A549 (cell line): Measurements from ENCODE around the gene SETX. TPM values are rescaled to one million over a fixed set of nuclear protein-coding genes. Genes with fewer than 3 reads are reported as not detected.

Source experiments
- ATAC-seq, 2 experiments: fragments of 200-7000 bp in 1 of 2; fragments of >200 bp in 1 of 2; cut with Nextera tagmentation in 1 of 2; cut with Tn5 transposase in 1 of 2; 3 replicates each; pipeline versions ENCODE4 v1.8.0 to v1.9.1; 2018 to 2020; ENCODE audit warnings: mild to moderate bottlenecking in 1 of 2, moderate library complexity in 1 of 2
- CTCF ChIA-PET: fragments of 300-600 bp; sonication (Branson Sonifier 250); formaldehyde crosslinking; extraction: SDS; loops from one replicate; lab custom pipeline; 2021; ENCODE audit warnings: antibody characterized with exemption, inconsistent platforms; lab: Yijun Ruan, JAX
- POLR2A ChIA-PET: fragments of 350-600 bp; formaldehyde crosslinking; extraction: SDS; loops from one replicate; lab custom pipeline; 2021; ENCODE audit warnings: antibody characterized with exemption, inconsistent platforms; lab: Yijun Ruan, JAX
- DNase-seq, 2 experiments: peaks; one replicate each; pipeline versions ENCODE4 v3.0.0 to v3.0.0-alpha.2; 2011 to 2016; ENCODE audit warnings: low read depth in 1 of 2, low spot score in 1 of 2
- FAIRE-seq: peaks from 2 replicates; lab custom pipeline; 2011; peaks lifted over from hg19 to GRCh38; lab: Jason Lieb, UNC
- H3K27ac ChIP-seq, 2 experiments: fragments of >200 bp; sonication (Bioruptor Twin); formaldehyde crosslinking; 3 replicates each; pipeline ENCODE4 v1.5.1; 2016 to 2017
- H3K4me1 ChIP-seq: fragments of >200 bp; sonication (Bioruptor Twin); formaldehyde crosslinking; 3 replicates; pipeline ENCODE4 v1.6.1; 2016
- H3K4me2 ChIP-seq: fragments of >200 bp; sonication (Bioruptor Twin); formaldehyde crosslinking; 3 replicates; pipeline ENCODE4 v1.6.1; 2016
- H3K4me3 ChIP-seq: fragments of >200 bp; sonication (Bioruptor Twin); formaldehyde crosslinking; 3 replicates; pipeline ENCODE4 v1.5.1; 2016
- H3K9me3 ChIP-seq: fragments of >200 bp; sonication (Bioruptor Twin); formaldehyde crosslinking; 3 replicates; pipeline ENCODE4 v1.6.1; 2016
- CBX2 ChIP-seq: fragments of 200-600 bp; sonication (generic); IDR thresholded peaks from 2 replicates; pipeline ENCODE4 v1.6.1; 2016; ENCODE audit warnings: low read depth, mild to moderate bottlenecking, borderline replicate concordance
- CBX8 ChIP-seq: fragments of 200-600 bp; sonication (generic); IDR thresholded peaks from 2 replicates; pipeline ENCODE4 v1.6.1; 2016
- CHD4 ChIP-seq: fragments of 200-600 bp; sonication (generic); IDR thresholded peaks from 2 replicates; pipeline ENCODE4 v1.6.1; 2016; ENCODE audit warnings: antibody characterized with exemption, mild to moderate bottlenecking, borderline replicate concordance
- EP300 ChIP-seq, 2 experiments: fragments of >200 bp; sonication (Bioruptor Twin); formaldehyde crosslinking; IDR thresholded peaks; 2 replicates in 1 of 2; 3 replicates in 1 of 2; pipeline ENCODE4 v1.6.1; 2016 to 2017
- ESRRA ChIP-seq: fragments of 150-350 bp; IDR thresholded peaks from 2 replicates; pipeline ENCODE4 v1.6.1; 2014; ENCODE audit warnings: mild to moderate bottlenecking, low read length, borderline replicate concordance
- GATA3 ChIP-seq: IDR thresholded peaks from 2 replicates; pipeline ENCODE4 v1.6.1; 2012; ENCODE audit warnings: borderline replicate concordance
- HDAC2 ChIP-seq: fragments of 200-600 bp; sonication (generic); IDR thresholded peaks from 2 replicates; pipeline ENCODE4 v1.6.1; 2016
- HEYL ChIP-seq: fragments of 250-450 bp; sonication (Bioruptor Pico); IDR thresholded peaks from 2 replicates; pipeline ENCODE4 v1.8.0; 2021; ENCODE audit warnings: mild to moderate bottlenecking, moderate library complexity
- HOXA7 ChIP-seq: fragments of 250-450 bp; sonication (Bioruptor Pico); IDR thresholded peaks from 2 replicates; pipeline ENCODE4 v1.5.0; 2020; ENCODE audit warnings: mild to moderate bottlenecking, moderate library complexity
- HOXB13 ChIP-seq: fragments of 250-450 bp; sonication (Bioruptor Pico); IDR thresholded peaks from 2 replicates; pipeline ENCODE4 v1.5.0; 2020; ENCODE audit warnings: low read depth, mild to moderate bottlenecking, moderate library complexity
- HOXB5 ChIP-seq: fragments of 250-450 bp; sonication (Bioruptor Pico); IDR thresholded peaks from 2 replicates; pipeline ENCODE4 v1.5.0; 2020; ENCODE audit warnings: mild to moderate bottlenecking, moderate library complexity
- JUN ChIP-seq, 2 experiments: fragments of >200 bp; sonication (Bioruptor Twin); formaldehyde crosslinking; IDR thresholded peaks; 2 replicates in 1 of 2; 3 replicates in 1 of 2; pipeline ENCODE4 v1.6.1; 2016 to 2017
- JUNB ChIP-seq: fragments of >200 bp; sonication (Bioruptor Twin); formaldehyde crosslinking; IDR thresholded peaks from 2 replicates; pipeline ENCODE4 v1.6.1; 2016
- KDM5A ChIP-seq: fragments of 200-600 bp; sonication (generic); IDR thresholded peaks from 2 replicates; pipeline ENCODE4 v1.6.1; 2016; ENCODE audit warnings: antibody characterized with exemption, mild to moderate bottlenecking
- MAZ ChIP-seq: fragments of 150-350 bp; IDR thresholded peaks from 2 replicates; pipeline ENCODE4 v1.6.1; 2014; ENCODE audit warnings: antibody characterized with exemption, low read depth, low read length, borderline replicate concordance
- NFE2L2 ChIP-seq: fragments of 150-350 bp; conservative IDR thresholded peaks from 2 replicates; pipeline ENCODE4 v1.6.1; 2014; ENCODE audit warnings: low read length
- NR3C1 ChIP-seq: fragments of >200 bp; sonication (Bioruptor Twin); formaldehyde crosslinking; IDR thresholded peaks from 3 replicates; pipeline ENCODE4 v1.6.1; 2017
- POLR2AphosphoS2 ChIP-seq: conservative IDR thresholded peaks from 2 replicates; pipeline ENCODE4 v1.6.1; 2012; ENCODE audit warnings: low read length, improper control_type of control experiment, inconsistent platforms
- RARB ChIP-seq: fragments of 250-450 bp; sonication (Bioruptor Pico); IDR thresholded peaks from 2 replicates; pipeline ENCODE4 v1.8.0; 2021; ENCODE audit warnings: mild to moderate bottlenecking, moderate library complexity
- RCOR1 ChIP-seq: fragments of 150-350 bp; IDR thresholded peaks from 2 replicates; pipeline ENCODE4 v1.6.1; 2014; ENCODE audit warnings: antibody characterized with exemption, low read length, low read depth
- RFX5 ChIP-seq: fragments of 450-650 bp; IDR thresholded peaks from 2 replicates; pipeline ENCODE4 v1.7.1; 2014; ENCODE audit warnings: antibody characterized with exemption, mild to moderate bottlenecking, moderate library complexity
- ZFP36 ChIP-seq: fragments of 450-650 bp; IDR thresholded peaks from 2 replicates; pipeline ENCODE4 v1.6.1; 2014; ENCODE audit warnings: borderline replicate concordance; ENCODE audit not compliant: partially characterized antibody
- ZNF302 ChIP-seq: fragments of 250-450 bp; sonication (Bioruptor Pico); IDR thresholded peaks from 2 replicates; pipeline ENCODE4 v1.9.0; 2021; ENCODE audit warnings: inconsistent platforms, mild to moderate bottlenecking, moderate library complexity
- WGBS: methylation state at CpG from one replicate; pipeline ENCODE4 v1.1.6; 2017; ENCODE audit errors: missing lambda C conversion rate; 5-methylcytosine and 5-hydroxymethylcytosine counted together
- polyA plus RNA-seq, 4 experiments: library from polyadenylated mRNA; depleted of rRNA in 3 of 4; stranded (reverse); fragments of >200 nt; fragmentation: RNase III in 1 of 4; extraction: RNeasy Plus Mini Kit Qiagen cat#74134 plus additional on column Dnase treatment in 1 of 4; gene quantifications; 2 replicates in 3 of 4; 3 replicates in 1 of 4; pipeline ENCODE4 v1.2.3, GENCODE V29; 2011 to 2017
- TF ChIP-seq, protein P1 (sequence below): fragments of 150-350 bp; IDR thresholded peaks from 2 replicates; pipeline ENCODE4 v1.6.1; 2014; ENCODE audit warnings: low read depth, mild to moderate bottlenecking, low read length
- TF ChIP-seq, protein P2 (sequence below): IDR thresholded peaks from 2 replicates; pipeline ENCODE4 v1.6.1; 2012
- TF ChIP-seq, protein P3 (sequence below): IDR thresholded peaks from 2 replicates; pipeline ENCODE4 v1.6.1; 2012; ENCODE audit warnings: low read depth, borderline replicate concordance
- TF ChIP-seq, protein P4 (sequence below): fragments of 200-600 bp; sonication (generic); IDR thresholded peaks from 2 replicates; pipeline ENCODE4 v1.6.1; 2016; ENCODE audit warnings: antibody characterized with exemption, mild to moderate bottlenecking, moderate library complexity

SETX gene
- polyA plus RNA-seq, 2 of the 4 experiments (the other 2 are of a cell fraction) = 14.7 to 34.3 TPM

DNA sequence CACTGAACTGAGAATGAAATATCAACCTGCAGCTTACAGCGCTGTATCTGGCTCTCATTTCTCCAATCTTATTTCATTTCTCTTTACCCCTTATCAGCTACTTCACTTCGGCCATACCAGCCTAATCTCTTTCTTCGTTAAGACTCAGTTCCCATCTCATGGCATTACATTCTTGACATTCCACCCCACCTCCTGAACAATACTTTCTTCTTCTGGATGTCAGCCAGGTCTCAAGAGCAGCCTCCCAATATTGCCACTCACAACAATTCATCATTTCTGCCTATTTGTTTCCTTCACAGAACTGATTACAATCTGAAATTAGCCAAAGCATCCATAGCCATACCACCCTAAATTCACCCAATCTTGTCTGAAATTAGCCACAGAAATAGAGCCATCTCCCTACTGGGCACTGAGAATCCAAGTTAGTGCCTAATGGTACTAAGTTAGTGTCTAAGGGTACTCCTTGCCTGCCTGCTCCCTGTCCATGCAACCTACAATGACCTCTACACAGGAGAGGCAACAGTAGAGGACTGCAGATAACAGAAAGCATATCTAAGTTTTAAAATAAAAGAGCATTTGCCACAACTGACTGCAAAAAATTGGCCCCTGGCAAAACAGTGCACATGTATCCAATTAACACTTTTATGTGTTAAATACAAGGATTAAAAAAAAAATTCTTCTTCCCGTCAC, 35.2 kb downstream of the SETX start:
- Histone ChIP-seq H3K4me2 (no peak overlapping the region), H3K9me3 (no peaks in the 10 kb centered on the region), H3K27ac (no peak overlapping the region), H3K4me1 (no peaks in the 10 kb centered on the region), H3K4me3 (no peak overlapping the region)
- ChIA-PET POLR2A (no interaction called here), CTCF (no interaction called here)
- no peak for DNase-seq
- no peak for TF ChIP-seq HOXB5 (CRISPR knock-in tag)
- no peak for TF ChIP-seq ZFP36
- no peak for TF ChIP-seq NFE2L2
- no peak for TF ChIP-seq NR3C1
- TF ChIP-seq RARB (CRISPR knock-in tag) = no peak
- no peak for TF ChIP-seq HOXB13 (CRISPR knock-in tag)
- TF ChIP-seq ESRRA = no peak
- TF ChIP-seq KDM5A = no peak
- TF ChIP-seq JUN (IDR thresholded peaks at IDR 0.05) = no peak
- no peak for TF ChIP-seq POLR2AphosphoS2
- TF ChIP-seq RCOR1 = no peak
- TF ChIP-seq RFX5 = no peak
- TF ChIP-seq JUNB = no peak
- TF ChIP-seq, protein P1, sequence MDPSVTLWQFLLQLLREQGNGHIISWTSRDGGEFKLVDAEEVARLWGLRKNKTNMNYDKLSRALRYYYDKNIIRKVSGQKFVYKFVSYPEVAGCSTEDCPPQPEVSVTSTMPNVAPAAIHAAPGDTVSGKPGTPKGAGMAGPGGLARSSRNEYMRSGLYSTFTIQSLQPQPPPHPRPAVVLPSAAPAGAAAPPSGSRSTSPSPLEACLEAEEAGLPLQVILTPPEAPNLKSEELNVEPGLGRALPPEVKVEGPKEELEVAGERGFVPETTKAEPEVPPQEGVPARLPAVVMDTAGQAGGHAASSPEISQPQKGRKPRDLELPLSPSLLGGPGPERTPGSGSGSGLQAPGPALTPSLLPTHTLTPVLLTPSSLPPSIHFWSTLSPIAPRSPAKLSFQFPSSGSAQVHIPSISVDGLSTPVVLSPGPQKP = no peak
- TF ChIP-seq EP300 (IDR thresholded peaks at IDR 0.05) = no peak
- TF ChIP-seq GATA3 = no peak
- TF ChIP-seq, protein P2, sequence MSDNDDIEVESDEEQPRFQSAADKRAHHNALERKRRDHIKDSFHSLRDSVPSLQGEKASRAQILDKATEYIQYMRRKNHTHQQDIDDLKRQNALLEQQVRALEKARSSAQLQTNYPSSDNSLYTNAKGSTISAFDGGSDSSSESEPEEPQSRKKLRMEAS = no peak
- no peak for TF ChIP-seq ZNF302 (CRISPR knock-in tag)
- TF ChIP-seq, protein P3, sequence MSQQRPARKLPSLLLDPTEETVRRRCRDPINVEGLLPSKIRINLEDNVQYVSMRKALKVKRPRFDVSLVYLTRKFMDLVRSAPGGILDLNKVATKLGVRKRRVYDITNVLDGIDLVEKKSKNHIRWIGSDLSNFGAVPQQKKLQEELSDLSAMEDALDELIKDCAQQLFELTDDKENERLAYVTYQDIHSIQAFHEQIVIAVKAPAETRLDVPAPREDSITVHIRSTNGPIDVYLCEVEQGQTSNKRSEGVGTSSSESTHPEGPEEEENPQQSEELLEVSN = no peak
- 92% methylated on average over 4 of the region's 4 CpGs for WGBS
- no peak for FAIRE-seq
- no peak for ATAC-seq

DNA sequence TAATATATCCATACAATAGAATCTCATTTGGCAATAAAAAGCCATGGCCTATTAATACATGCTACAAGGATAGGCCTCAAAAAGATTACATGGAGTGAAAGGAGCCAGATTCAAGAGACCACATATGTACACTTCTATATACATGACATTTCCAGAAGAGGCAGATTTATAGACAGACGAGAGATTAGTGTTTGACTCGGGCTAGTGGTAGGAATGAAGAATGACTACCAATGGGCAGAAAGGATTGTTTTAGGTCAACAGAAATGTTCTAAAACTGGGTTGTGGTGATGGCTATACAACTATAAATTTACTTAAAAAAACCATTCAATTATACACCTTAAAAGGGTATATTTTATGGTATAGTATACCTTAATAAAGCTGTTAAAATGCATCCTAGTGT, 41.9 kb downstream of the SETX start:
- H3K4me3 ChIP-seq = no peak overlapping the region
- POLR2A ChIA-PET = no interaction called here
- H3K9me3 ChIP-seq = no peaks in the 10 kb centered on the region
- WGBS = 81% methylated on average over 2 of the region's 2 CpGs
- peak; percentile 77 for ATAC-seq
- FAIRE-seq = no peak
- DNase-seq = peak in 1 of 2 experiments; percentile 17
- no peak overlapping the region for H3K4me2 ChIP-seq
- H3K4me1 ChIP-seq = no peaks in the 10 kb centered on the region
- H3K27ac ChIP-seq = no peak overlapping the region
- no peak for TF ChIP-seq MAZ
- no peak for TF ChIP-seq CBX8
- TF ChIP-seq CHD4 = no peak
- TF ChIP-seq, protein P1 = no peak
- no peak for TF ChIP-seq RFX5
- no peak for TF ChIP-seq HEYL
- no peak for TF ChIP-seq ESRRA
- TF ChIP-seq POLR2AphosphoS2 = no peak
- TF ChIP-seq HOXB5 (CRISPR knock-in tag) = no peak
- no peak for TF ChIP-seq HOXA7 (CRISPR knock-in tag)
- TF ChIP-seq ZNF302 (CRISPR knock-in tag) = no peak
- TF ChIP-seq HOXB13 (CRISPR knock-in tag) = no peak
- TF ChIP-seq CBX2 = no peak
- TF ChIP-seq, protein P4, sequence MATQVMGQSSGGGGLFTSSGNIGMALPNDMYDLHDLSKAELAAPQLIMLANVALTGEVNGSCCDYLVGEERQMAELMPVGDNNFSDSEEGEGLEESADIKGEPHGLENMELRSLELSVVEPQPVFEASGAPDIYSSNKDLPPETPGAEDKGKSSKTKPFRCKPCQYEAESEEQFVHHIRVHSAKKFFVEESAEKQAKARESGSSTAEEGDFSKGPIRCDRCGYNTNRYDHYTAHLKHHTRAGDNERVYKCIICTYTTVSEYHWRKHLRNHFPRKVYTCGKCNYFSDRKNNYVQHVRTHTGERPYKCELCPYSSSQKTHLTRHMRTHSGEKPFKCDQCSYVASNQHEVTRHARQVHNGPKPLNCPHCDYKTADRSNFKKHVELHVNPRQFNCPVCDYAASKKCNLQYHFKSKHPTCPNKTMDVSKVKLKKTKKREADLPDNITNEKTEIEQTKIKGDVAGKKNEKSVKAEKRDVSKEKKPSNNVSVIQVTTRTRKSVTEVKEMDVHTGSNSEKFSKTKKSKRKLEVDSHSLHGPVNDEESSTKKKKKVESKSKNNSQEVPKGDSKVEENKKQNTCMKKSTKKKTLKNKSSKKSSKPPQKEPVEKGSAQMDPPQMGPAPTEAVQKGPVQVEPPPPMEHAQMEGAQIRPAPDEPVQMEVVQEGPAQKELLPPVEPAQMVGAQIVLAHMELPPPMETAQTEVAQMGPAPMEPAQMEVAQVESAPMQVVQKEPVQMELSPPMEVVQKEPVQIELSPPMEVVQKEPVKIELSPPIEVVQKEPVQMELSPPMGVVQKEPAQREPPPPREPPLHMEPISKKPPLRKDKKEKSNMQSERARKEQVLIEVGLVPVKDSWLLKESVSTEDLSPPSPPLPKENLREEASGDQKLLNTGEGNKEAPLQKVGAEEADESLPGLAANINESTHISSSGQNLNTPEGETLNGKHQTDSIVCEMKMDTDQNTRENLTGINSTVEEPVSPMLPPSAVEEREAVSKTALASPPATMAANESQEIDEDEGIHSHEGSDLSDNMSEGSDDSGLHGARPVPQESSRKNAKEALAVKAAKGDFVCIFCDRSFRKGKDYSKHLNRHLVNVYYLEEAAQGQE = no peak
- no peak for TF ChIP-seq RCOR1
- no peak for TF ChIP-seq JUNB
- TF ChIP-seq HDAC2 = no peak
- TF ChIP-seq, all 56 proteins: peak for 0
- CTCF ChIA-PET = interaction anchor here (0.6 to 1.4 kb wide), 2 partner anchors 9 to 677 kb away, joined by 3 read pairs; no protein-coding TSS in a partner anchor
